NCI-H524 (cell line): ENCODE results near the gene NMT1.

ENCODE experiments used
- DNase-seq, 2 experiments: peaks; one replicate each; lab custom pipeline; 2025; lab: John Stamatoyannopoulos, UW

NMT1 gene

GRCh38 chr17:45060797-45061605, at the start of gene NMT1:
Gene NMT1 (plus strand): TSS chr17:45061317. CDS start chr17:45061330, 13 bp downstream.
- peak; percentile 100 for DNase-seq

DNA sequence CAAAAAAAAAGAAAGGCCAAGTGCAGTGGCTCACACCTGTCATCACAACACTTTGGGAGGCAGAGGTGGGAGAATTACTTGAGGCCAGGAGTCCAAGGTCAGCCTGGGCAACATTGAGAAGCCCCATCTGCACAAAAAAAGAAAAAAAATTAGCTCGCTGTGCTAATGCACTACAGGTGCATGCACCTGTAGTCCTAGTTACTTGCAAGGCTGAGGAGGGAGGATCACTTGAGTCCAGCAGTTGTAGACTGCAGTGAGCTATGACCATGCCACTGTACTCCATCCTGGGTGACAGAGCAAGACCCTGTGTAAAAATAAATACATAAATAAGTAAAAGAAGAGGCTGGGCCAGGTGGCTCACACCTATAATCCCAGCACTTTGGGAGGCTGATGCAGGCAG, 49.4 kb upstream of the NMT1 start:
- no peak for DNase-seq

DNA sequence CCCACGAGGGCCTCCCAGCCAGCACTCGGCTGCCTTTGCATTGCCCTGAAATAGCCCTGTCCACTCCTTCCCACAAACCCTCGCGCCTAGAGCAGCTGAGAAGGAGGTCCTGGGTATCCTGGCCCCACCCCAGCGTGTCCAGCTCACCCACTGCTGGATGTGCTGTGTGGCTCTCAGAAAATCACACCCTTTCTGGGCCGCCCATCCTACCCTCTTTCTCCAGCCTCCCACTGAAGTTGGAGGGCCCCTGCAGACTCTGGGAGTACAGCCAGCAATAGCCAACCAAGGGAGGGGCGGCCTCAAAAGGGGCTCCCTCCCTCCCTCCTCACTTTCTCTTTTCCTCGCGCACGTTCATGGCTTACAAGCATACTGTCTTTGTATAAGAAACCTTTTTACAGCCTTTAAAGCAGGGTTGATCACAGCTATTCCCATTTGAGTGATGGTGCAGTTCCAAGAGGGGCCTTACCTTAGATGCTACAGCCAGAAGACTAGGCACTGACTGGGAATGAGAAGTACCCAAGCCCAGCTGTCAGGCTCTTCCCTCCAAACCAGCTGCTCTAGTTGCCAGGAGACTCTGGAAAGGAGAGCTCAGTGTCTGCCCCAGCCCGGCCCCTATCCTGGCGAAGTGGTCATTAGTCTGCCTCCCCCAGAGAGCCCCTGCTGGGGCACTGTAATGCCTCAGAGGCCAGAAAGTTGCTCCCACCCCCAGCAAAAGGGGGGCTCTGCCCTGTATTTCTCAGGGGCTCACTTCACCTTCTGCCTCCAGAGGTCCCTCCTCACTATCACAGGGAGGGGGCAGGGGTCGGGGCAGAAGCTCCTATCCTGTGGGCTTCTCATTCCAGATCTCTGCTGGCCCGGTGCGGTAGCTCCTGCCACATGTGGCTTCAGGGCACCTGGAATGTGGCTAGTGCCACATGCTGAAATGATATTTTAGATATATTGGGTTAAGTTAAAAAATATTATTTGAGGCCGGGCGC, 47.8 kb upstream of the NMT1 start:
- DNase-seq, result peak; percentile 88 to 96

DNA sequence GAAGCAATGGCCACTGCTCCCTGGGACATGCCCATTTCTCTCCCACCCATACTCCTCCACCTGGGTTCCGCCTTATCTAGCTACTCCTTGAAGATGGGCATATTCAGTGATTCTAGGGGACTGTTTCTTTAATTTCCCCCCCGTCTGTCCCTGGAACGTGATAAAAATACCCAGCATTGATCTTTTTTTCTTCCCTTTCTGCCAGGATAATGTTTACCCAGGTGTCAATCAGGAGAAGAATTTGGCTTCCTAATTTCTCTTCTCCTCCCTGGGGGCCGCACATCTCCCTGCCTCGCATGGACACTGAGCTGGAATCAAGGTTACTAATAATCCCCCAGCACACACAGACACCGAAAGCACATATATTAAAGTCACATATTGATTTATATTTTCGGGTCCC, 44.9 kb upstream of the NMT1 start:
- no peak for DNase-seq

- peak; percentile 33 to 65 for DNase-seq
These were observed 44.3 kb upstream of the NMT1 start for GRCh38 chr17:45016823-45017222.

GRCh38 chr17:45018514-45018847, 42.6 kb upstream of the NMT1 start:
- DNase-seq, result no peak

DNA sequence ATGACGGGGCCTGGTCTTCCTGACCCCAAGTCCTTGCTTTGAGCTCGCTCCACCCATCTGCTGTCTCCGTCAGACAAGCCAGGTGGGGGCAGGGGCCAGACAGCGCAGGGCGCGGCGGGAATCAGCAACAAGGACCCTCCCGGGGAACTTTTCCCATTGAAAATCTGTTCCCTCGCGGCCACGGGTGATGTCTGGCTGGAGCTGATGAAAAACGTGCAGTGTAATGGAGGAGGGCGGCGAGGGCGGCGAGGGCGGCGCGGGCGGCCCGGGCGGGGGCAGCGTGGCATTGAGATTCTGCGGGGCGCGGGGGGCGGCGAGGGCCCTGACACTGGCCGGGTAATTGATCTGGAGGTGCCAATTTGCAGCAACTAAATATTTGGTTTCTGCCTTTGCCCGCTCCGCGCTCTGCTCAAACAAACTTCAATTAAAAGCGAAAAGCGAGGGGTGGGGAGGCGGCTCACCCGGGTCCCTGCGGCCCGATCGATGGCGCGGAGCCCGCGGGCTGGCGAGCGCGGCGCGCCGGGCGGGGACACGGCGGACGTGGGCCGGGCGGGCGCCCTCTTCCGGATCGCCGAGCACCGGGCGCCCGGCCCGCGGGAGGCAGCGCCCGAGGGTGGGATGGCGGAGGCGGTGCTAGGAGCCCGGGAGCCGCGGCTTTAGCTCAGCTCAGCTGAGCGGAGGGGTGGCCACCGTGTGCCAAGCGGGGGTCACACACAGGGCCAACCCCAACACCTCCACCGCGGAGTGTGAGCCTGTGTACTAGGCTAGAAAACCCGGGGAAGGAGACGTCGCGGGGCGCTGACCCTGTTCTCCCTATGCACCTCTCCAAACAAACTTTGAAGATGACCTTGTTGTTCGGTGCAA, 42.0 kb upstream of the NMT1 start:
- DNase-seq, result peak; percentile 56 to 75

GRCh38 chr17:45020354-45021138, 40.6 kb upstream of the NMT1 start:
- DNase-seq, result no peak

DNA sequence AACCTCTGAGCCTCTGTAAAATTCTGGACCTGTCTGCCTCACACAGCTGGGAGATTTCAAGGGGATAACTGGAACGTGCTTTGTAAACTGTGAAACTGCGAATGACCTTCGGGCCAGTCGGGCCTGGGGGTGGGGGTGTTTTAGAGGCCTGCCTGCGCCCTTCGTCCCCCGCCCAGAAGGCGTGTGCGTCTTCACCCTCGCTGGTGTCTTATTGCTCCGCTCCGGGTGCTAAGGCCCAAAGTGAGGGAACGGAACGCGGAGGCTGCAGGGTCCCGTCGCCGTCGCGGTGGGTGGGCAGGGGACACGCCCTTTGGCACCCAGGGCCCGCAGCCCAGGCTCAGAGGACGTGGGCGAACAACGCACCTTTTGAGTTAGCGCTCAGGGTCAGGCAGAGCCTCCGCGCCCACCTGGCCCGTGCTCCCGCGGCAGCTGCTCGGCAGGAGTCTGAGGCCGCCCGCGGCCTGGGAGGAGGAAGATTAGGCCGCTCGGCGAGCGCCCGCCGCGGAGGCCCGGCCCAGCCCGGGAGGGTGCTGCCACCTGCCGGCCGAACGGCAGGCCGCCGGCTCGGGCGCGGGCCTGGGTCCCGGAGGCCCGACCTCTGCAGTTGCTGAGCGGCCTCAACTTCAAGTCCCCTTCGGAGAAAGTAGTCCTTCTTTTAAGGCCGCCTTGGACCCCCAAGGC, 39.4 kb upstream of the NMT1 start:
- DNase-seq, result peak; percentile 29 to 79

GRCh38 chr17:45022288-45022648, 38.8 kb upstream of the NMT1 start:
- no peak for DNase-seq

GRCh38 chr17:45022655-45023339, 38.3 kb upstream of the NMT1 start:
- peak; percentile 88 to 93 for DNase-seq

DNA sequence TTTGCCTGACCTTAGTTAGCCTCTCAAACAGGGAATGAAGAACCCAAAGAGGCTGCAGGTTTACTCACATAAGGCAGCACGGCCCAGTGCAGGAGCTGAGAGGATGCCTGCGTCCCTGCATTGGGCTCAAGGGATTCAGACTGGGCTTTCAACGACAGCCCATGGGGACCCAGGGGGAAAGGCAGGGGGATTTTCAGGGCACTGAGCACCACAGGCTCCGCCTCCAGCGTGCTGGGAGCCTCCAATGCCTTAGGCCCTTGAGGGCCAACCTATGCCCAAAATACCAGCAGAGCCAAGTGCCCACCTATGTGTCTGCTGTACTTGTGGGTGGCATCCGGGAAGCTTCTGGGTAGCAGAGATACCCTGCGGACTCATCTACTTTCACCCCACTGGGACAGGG, 32.0 kb upstream of the NMT1 start:
- no peak for DNase-seq

- DNase-seq, result no peak
These were observed 31.2 kb upstream of the NMT1 start for GRCh38 chr17:45029758-45030423.

DNA sequence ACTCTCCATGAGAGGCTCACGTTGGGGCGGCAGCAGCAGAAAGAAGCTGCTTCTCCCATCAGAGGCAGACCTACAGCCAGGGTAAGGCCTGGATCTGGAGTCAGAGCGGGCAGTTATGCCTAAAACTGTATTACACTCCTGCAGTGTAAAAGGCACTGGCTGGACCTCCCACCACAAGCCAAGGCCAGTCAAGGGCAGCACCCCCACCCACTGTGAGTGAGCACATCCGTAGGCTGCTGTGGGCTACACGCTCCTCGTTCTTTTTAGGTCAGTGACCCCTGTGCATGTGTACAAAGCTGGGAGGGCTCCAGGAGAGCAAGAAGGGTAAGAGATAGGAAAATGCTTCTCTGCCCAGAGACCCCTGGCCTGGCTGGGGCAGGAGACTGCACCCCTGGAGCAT, 30.4 kb upstream of the NMT1 start:
- DNase-seq, result no peak

DNA sequence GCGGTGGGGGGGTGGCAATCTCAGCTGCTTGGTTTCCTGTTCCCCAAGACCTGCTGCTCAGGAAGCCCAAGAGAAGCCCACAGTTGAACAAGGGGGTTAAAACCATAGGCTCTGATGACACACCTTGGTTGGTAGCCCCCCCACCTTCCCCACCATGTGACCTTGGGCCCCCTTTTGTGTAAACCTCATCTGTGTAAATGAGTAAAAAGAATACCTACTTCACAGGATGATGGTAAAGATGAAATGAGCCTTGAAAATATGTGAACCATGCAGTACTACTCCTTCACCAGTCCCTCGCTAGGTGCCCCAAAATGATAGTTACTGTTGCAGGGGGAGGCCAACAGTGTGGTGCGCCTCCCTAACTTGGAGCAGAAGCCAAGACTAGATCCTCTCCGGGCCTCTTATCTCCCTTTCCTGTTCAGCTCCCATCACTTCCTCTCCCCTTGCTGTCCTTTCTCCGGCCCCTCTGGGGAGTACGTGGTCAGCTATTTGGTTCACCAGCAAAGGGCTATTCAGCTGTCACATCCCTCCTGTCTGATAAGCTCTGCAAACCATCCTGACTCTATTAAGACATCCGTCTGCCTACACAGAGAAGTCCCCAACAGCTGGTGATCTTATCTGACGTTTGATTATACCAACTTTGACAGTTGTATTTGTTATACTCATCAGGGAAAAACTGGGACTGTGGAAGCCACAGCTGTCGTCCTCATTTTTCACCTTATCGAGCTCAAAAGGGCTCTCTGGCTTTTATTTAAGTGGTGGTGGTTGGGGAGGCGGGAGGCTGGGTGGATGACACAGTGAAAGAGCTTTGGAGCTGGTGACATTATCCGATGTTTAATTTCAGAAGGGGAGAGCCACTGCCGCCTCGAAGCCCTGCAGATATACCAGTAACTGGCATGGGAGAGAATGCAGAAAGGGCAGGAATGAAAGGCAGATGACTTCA, 29.6 kb upstream of the NMT1 start:
- no peak for DNase-seq

DNA sequence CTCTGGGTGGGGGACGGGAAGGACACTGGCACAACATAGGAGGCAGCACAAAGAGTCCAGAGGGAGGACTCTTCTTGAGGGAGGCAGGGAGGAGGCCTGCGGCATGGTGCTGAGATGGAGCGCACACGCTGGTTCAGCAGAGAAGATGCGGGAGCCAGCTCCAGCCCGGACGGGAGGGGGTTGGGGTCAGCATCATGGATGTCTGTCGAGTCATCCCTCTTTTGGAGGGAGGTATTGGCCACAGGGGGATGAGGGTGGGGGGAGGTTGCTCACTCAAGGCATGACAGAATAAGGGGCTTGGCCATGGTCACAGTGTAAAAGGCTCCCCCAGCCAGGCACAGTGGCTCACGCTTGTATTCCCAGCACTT, 29.0 kb upstream of the NMT1 start:
- DNase-seq, result no peak

GRCh38 chr17:45034599-45034998, 26.5 kb upstream of the NMT1 start:
- DNase-seq, result no peak

DNA sequence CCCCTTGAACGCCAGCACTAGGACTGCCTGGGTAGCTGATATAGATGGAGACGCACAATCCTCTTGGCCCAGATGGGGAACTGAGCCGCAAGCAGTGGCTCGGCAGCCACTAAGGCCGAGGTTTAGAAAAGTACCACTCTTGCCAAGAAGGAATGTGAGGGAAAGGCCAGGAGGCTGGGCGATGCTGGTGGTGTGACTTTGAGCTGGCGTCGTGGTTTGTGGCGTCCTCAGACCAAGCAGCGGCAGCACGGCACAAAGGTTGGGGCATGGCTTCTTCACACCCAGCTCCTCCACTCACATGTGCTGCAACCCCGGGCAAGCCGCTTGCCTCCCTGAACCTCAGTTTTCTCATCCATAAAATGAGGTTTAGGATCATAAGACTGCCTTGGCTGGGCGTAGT, 25.3 kb upstream of the NMT1 start:
- no peak for DNase-seq

- DNase-seq, result no peak
These were observed 24.4 kb upstream of the NMT1 start for GRCh38 chr17:45036691-45037090.
